ENCODE measurements around the gene LRRC8C. TPM values are rescaled to one million over a fixed set of nuclear protein-coding genes. Genes with fewer than 3 reads are reported as not detected.
A peak's percentile ranks its signal among the peaks of the same experiment; 100 is the strongest.

The LRRC8C gene
- total and polyA plus RNA-seq, 10 of the 15 experiments (the other 5 are each of a cell fraction or from before 2014, with no cell fraction given), result 2.3 to 16.3 (median 10.8) TPM

GRCh38 chr1:89705901-89706699 is 73.2 kb downstream of the LRRC8C start (continued):
- no peak for TF ChIP-seq CUX1 (IDR thresholded peaks at IDR 0.05; ENCODE audit: insufficient replicate concordance, low read depth, low read length)
- TF ChIP-seq SUPT20H (IDR thresholded peaks at IDR 0.05; ENCODE audit: borderline replicate concordance, control insufficient read depth, low read depth, low read length), result no peak
- TF ChIP-seq FOXK2 (IDR thresholded peaks at IDR 0.05), result no peak
- TF ChIP-seq JUND (IDR thresholded peaks at IDR 0.05; ENCODE audit: low read depth, low read length), result no peak
- no peak for TF ChIP-seq EGR1 (IDR thresholded peaks at IDR 0.05; ENCODE audit: borderline replicate concordance in 1 of 2, low read depth in 2 of 2, low read length in 2 of 2)
- no peak for TF ChIP-seq SRF (IDR thresholded peaks at IDR 0.05; ENCODE audit: low read depth in 2 of 2, low read length in 2 of 2)
- TF ChIP-seq MEF2B (IDR thresholded peaks at IDR 0.05; ENCODE audit: partially characterized antibody, poor library complexity, severe bottlenecking), result peak; percentile 39
- TF ChIP-seq POLR2AphosphoS5 (IDR thresholded peaks at IDR 0.05; ENCODE audit: low read length), result no peak
- TF ChIP-seq CREB1 (IDR thresholded peaks at IDR 0.05; ENCODE audit: low read depth), result 0 out of 2 replicates have a peak, but pooled peaks have one; percentile 6
- TF ChIP-seq ETV6 (conservative IDR thresholded peaks at IDR 0.05 in 1 of 2, IDR thresholded peaks at IDR 0.05 in 1 of 2; ENCODE audit: borderline replicate concordance in 1 of 2, low read depth in 1 of 2), result no peak
- no peak for TF ChIP-seq POLR2AphosphoS2 (IDR thresholded peaks at IDR 0.05; ENCODE audit: low read depth, low read length)
- no peak for TF ChIP-seq E2F4 (IDR thresholded peaks at IDR 0.05; ENCODE audit: low read depth, low read length)
- TF ChIP-seq ZBTB11 (CRISPR knock-in tag; IDR thresholded peaks at IDR 0.05), result no peak
- TF ChIP-seq NFYA (IDR thresholded peaks at IDR 0.05; ENCODE audit: borderline replicate concordance, low read depth, low read length), result no peak
- no peak for TF ChIP-seq KLF5 (IDR thresholded peaks at IDR 0.05; ENCODE audit: partially characterized antibody)
